Middle frontal gyrus (tissue), 1 donor: ENCODE results near the gene SESN3.
"Not testable (repeated sequence)": the region's sequence is repeated elsewhere in the genome, so short reads cannot be mapped to it uniquely, and the experiment has no call there.

Experiments
- DNase-seq: peaks from one replicate; pipeline ENCODE4 v3.0.0-alpha.2; 2015; ENCODE audit warnings: low spot score; ENCODE audit errors: extremely low spot score

The SESN3 gene

GRCh38 chr11:95231127-95231880, at the start of gene SESN3:
SESN3 (minus strand) TSS chr11:95231202; CDS start chr11:95230860, 342 bp downstream.
- peak; percentile 100 for DNase-seq

GRCh38 chr11:95279921-95280868, 49.2 kb upstream of the SESN3 start:
- DNase-seq, result no peak

GRCh38 chr11:95277868-95278267, 46.9 kb upstream of the SESN3 start:
- no peak for DNase-seq

- no peak for DNase-seq
Measured at GRCh38 chr11:95276139-95276538, 45.1 kb upstream of the SESN3 start.

- not testable (repeated sequence) for DNase-seq
Measured at GRCh38 chr11:95273618-95274017, 42.6 kb upstream of the SESN3 start.

- no peak for DNase-seq
Measured at GRCh38 chr11:95269036-95269819, 38.2 kb upstream of the SESN3 start.

GRCh38 chr11:95268391-95268790, 37.4 kb upstream of the SESN3 start:
- DNase-seq, result no peak

- DNase-seq, result no peak
Measured at GRCh38 chr11:95267601-95268213, 36.7 kb upstream of the SESN3 start.

GRCh38 chr11:95266751-95267374, 35.9 kb upstream of the SESN3 start:
- DNase-seq, result no peak

GRCh38 chr11:95264881-95265280, 33.9 kb upstream of the SESN3 start:
- no peak for DNase-seq

- DNase-seq, result no peak
Measured at GRCh38 chr11:95262994-95263765, 32.2 kb upstream of the SESN3 start.

GRCh38 chr11:95257456-95257971, 26.5 kb upstream of the SESN3 start:
- DNase-seq, result no peak

- no peak for DNase-seq
Measured at GRCh38 chr11:95256321-95256779, 25.3 kb upstream of the SESN3 start.

- DNase-seq, result no peak
Measured at GRCh38 chr11:95255251-95256145, 24.5 kb upstream of the SESN3 start.

- no peak for DNase-seq
Measured at GRCh38 chr11:95254716-95255115, 23.7 kb upstream of the SESN3 start.

GRCh38 chr11:95254131-95254704, 23.2 kb upstream of the SESN3 start:
- DNase-seq, result peak; percentile 82

GRCh38 chr11:95253141-95253540, 22.1 kb upstream of the SESN3 start:
- no peak for DNase-seq

- DNase-seq, result no peak
Measured at GRCh38 chr11:95252586-95252985, 21.6 kb upstream of the SESN3 start.
